IPS-18c (cell line): ENCODE data around the gene NEU2.

Experiments used
- H3K4me3 ChIP-seq: 2 replicates; pipeline ENCODE4 v1.7.0; 2013; ENCODE audit warnings: low read depth, mild to moderate bottlenecking, low read length, moderate library complexity; ENCODE audit not compliant: insufficient read depth
- H3K9me3 ChIP-seq: one replicate; pipeline ENCODE4 v1.6.1; 2013; ENCODE audit warnings: mild to moderate bottlenecking, low read length, moderate library complexity; ENCODE audit not compliant: control insufficient read depth, insufficient read depth

NEU2 gene

DNA sequence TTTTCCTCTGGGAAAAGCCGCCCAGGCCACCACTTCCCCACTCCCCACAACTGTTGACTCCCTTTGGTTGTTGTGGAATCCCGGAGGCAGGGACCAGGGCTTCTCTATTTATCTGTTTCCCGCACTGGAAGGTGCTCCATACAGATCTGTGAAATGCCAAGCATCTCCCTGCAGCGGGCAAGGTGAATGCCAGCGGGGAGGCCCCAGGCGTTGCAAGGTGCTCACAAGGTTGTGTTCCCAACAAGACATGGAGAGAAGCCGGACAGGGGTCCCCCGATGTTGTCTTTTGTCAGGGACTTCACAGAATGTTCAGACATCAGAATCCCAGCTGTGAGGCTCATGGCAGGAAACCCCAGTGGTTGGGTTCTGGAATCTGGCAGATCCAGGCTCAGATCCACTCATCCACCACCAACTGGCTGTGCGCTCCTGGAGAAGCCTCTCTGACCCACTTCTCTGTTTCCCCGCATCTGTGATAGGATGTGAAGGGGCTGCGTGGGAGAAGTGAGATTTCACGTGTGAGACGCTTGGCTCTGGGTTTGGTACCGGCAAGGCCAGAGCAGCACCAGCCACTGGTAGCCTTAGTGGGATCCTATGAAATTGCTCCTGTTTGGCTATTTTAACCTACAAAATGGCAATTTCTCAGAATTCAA, 8.6 kb upstream of the NEU2 start:
- no peak overlapping the region for H3K4me3 ChIP-seq
- no peaks in the 10 kb centered on the region for H3K9me3 ChIP-seq

DNA sequence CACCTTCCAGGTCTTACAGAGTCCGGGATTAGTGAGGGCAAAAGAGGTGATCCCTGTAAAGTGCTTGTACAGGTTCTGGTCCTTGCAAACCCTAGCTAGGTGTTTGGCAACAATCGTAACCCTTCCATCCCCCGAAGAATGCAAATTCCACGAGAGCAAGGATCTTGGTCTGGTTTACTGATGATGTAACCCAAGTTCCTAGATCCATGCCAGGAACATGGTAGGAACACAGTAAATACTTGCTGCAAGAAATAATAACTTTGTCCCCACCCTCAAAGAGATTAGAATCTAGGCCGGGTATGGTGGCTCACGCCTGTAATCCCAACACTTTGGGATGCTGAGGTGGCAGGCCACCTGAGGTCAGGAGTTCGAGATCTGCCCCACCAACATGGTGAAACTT, 6.8 kb upstream of the NEU2 start:
- Histone ChIP-seq H3K4me3 (no peak overlapping the region), H3K9me3 (no peaks in the 10 kb centered on the region)

DNA sequence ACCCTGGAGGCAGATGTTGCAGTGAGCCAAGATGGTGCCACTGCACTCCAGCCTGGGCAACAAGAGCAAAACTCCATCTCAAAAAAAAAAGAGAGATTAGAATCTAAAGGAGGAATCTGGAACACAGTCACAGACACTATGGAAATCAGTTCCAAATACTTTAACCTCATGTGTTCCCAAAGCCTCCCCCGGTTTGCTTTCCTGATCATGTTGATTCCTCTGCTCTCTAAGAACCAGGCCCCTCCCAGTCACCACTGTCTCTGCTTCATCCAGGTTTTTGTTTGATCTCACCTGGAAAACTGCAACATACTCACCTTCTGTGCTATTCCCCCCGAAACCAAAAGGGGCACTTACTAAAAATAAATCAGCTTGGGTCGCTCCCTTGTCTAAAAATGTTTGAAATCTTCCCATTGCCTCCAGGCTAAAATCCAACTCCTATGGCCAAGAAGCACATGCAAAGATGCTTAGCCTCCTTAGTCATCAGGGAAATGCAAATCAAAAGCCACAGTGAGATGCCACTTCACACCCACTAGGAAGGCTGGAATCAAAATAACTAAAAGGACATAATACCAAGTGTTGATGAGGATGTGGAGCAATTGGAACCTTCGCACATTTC, 6.2 kb upstream of the NEU2 start:
- Histone ChIP-seq H3K4me3 (no peak overlapping the region), H3K9me3 (no peaks in the 10 kb centered on the region)

DNA sequence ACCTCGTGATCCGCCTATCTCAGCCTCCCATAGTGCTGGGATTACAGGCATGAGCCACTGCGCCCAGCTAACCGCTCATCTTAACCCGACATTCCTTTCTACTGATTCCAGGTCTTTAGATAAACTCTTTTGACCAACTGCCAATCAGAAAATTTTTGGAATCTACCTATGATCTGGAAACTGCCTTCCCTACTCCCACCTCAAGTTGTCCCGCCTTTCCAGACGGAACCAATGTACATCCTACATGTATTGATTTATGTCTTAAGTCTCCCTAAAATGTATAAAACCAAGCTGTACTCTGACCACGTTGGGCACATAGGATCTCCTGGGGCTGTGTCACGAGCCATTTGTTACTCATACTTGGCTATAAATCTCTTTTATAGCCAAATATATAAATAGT, 3.2 kb upstream of the NEU2 start:
- no peaks in the 10 kb centered on the region for H3K9me3 ChIP-seq
- H3K4me3 ChIP-seq, result no peak overlapping the region

DNA sequence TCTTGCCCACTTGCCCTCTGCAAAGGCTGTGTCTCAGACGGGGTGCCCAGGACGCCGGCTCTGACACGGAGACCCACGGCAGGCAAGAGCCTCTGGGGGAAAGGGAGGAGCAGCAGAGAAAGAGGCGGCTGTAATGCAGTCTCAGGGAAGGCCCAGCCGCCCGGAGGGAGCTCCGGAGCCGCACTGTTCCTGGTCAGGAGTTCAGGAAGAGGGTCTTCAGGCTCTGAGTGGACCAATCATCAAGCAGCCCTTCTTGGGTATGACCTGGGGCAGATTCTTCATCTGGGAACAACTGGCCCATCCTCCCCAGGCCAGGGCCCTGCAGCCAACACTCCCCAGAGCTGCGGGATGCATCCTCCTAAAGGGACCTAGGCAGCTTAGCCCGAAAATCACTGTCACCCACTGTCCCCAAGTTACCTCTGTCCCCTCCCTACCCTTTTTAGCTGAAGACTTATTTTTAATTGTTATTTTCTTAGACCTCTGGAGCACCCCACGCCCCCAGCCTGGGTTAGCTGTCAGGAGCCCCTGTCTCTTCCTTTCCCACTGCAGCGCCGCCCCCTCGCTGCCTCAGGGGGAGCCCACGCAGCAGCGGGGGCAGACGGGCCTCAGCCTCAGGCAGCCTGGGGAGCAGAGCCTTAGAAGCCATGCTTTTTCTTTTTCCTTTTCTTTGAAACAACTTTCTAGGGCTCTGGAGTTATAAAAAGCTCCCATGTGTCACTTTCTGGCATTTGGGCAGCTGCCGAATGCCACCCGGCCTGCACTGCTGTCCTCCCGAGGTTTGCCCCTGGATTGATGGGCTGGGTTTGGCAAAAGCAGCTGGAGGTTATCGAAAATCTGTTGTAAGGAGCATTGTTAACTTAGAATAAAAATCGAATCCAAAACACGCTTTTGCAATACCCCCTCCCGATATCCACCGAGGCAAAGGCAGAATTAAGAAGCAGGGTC, 644 bp upstream of the NEU2 start:
- Histone ChIP-seq H3K4me3 (no peak overlapping the region), H3K9me3 (no peaks in the 10 kb centered on the region)

DNA sequence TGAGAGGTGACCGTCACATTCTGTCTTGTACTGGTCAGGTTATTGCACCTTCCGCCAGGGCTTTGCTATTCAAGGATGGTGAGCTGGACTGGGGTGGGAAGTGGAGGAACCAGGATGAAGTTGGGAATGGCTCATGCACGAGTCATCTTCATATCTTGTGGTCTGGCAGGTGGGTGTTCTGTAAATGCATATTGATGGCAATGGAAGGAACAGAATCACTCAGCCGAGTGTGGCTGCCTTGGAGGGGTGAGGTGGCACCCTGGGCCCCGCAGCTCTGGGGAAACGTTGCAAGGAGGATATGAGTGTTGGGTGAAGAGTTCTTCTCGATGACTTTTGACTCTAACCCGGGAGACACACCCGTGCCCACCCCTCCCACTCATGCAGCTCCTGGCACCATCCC, 1.2 kb downstream of the NEU2 start:
- H3K4me3 ChIP-seq, result no peak overlapping the region
- no peaks in the 10 kb centered on the region for H3K9me3 ChIP-seq

DNA sequence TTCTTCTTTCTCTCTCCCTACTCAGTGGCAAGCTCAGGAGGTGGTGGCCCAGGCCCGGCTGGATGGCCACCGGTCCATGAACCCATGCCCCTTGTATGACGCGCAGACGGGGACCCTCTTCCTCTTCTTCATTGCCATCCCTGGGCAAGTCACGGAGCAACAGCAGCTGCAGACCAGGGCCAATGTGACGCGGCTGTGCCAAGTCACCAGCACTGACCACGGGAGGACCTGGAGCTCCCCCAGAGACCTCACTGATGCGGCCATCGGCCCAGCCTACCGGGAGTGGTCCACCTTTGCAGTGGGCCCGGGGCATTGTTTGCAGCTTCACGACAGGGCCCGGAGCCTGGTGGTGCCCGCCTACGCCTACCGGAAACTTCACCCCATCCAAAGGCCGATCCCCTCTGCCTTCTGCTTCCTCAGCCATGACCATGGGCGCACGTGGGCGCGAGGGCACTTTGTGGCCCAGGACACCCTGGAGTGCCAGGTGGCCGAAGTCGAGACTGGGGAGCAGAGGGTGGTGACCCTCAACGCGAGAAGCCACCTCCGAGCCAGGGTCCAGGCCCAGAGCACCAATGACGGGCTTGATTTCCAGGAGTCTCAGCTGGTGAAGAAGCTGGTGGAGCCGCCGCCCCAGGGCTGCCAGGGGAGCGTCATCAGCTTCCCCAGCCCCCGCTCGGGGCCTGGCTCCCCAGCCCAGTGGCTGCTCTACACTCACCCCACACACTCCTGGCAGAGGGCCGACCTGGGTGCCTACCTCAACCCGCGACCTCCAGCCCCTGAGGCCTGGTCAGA, 1.8 kb downstream of the NEU2 start:
- Histone ChIP-seq H3K9me3 (no peaks in the 10 kb centered on the region), H3K4me3 (no peak overlapping the region)

DNA sequence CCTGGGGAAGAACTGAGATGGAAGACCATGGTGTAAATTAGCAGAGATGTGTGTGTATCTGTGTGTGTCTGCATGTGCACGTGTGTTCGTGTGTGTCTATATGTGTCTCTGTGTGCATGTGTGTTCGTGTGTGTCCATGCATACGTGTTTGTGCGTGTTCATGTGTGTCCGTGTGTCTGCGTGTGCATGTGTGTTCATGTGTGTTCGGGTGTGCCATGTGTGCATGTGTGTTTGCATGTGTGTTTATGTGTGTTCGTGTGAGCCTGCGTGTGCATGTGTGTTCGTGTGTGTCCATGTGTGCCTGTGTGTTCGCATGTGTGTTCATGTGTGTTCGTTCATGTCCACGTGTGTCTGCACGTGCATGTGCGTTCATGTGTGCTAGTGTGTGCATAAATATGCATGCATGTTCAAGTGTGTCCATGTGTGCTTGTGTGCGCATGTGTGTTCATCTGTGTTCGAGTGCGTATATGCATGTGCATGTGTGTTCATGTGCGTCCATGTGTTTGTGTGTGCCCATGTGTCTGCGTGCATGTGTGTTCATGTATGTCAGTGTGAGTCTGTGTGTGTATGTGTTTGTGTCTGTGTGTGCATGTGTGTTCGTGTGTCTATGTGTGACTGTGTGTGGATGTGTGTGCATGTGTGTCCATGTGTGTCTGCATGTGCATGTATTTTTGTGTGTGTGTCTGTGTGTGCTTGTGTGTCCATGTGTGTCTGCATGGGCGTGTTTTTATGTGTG, 3.1 kb downstream of the NEU2 start:
- Histone ChIP-seq H3K9me3 (no peaks in the 10 kb centered on the region), H3K4me3 (no peak overlapping the region)

DNA sequence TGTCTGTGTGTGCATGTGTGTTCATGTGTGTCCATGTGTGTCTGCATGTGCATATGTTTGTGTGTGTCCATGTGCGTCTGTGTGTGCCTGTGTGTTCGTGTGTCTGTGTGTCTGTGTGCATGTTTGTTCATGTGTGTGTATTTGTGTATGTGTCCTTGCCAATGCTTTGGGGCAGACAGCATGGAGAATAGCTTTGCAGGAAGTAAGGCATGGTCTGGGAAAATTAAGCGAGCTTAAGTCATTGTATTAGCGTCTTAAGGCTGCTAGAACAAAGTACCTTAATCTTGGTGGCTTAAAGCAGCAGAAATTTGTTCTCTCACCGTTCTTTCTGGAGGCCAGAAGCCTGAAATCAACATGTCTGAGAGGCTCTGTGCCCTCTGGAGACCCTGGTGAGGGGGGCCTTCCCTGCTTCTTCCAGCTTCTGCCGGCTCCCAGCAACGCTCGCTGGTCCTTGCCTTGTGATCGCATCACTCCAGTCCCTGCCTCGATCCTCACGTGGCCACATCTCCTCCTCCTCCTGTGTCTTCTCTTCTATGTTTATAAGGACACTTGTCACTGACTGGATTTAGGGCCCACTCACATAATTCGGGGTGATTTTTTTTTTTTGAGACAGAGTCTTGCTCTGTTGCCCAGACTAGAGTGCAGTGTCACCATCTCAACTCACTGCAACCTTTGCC, 3.8 kb downstream of the NEU2 start:
- Histone ChIP-seq H3K4me3 (no peak overlapping the region), H3K9me3 (no peaks in the 10 kb centered on the region)

DNA sequence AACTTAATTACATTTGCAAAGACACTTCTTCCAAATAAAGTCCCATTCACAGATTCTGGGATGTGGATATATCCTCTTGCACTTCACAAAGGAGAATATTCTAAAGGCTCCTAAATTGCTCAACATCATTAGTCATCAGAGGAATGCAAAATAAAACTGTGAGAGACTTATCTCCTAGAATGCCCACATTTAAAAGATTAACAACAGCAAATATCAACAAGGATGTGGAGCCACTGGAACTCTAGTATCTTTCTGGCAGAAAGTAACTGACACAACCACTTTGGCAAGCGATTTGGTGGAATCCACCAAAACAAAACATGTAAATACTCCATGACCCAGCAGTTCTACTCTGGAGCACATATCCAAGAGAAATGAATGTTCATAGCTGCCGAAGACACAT, 4.6 kb downstream of the NEU2 start:
- H3K9me3 ChIP-seq, result no peaks in the 10 kb centered on the region
- no peak overlapping the region for H3K4me3 ChIP-seq

DNA sequence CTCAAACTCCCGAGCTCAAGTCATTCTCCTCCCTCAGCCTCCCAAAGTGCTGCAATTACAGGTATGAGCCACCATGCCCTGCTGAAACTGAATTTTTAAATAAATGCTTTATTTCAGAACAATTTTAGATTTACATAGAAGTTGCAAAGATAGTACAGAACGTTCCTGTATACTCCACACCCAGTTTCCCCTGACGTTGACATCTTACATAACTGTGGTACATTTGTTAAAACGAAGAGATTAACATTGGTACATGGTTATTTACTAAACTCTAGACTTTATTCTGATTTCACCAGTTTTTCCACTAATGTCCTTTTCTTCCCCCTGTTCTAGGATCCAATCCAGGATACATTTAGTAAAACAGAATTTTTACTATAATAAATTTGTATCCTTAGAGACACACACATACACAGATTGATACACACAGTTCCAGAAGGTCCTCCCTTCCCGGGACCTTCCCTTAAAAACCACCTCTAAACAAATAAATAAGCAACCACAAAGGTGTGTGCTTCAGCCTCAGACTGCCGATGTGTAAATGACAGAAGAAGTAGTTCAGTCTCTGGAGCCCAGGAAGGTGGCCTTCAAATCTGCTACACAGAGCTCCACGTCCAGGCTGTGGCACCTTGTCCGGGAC, 6.9 kb downstream of the NEU2 start:
- no peak overlapping the region for H3K4me3 ChIP-seq
- no peaks in the 10 kb centered on the region for H3K9me3 ChIP-seq

DNA sequence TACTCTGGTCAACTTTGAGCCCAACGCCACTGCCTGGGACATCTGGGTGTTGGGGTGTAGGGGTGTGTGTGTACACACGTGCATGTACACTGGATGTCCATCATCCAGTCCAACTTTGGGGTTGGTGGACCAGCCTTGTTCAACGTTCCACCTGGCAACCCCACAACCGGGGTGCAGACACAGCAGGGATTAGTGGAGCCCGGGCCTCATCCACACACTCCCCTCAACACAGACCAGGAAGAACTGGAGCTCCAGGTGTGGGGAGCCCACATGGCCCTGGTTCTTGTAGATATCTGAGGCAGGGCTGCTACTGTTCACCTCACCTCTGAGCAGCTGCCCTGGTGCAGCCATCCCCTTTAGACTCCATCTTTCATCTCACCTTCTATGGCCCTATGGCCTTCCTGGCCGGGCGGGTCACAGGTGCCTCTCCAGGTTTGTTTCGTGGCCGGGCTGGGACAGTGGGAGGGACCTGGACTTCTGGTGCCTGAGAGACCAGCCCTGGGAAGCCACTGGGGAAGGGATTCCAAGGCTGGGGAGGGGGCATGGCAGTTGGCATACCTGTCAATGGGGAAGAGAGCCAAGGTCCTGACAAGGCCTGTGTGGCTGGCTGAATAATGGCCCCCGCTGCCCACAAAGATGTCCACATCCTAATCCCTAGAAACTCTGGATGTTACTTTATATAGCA, 7.5 kb downstream of the NEU2 start:
- Histone ChIP-seq H3K4me3 (no peak overlapping the region), H3K9me3 (no peaks in the 10 kb centered on the region)

DNA sequence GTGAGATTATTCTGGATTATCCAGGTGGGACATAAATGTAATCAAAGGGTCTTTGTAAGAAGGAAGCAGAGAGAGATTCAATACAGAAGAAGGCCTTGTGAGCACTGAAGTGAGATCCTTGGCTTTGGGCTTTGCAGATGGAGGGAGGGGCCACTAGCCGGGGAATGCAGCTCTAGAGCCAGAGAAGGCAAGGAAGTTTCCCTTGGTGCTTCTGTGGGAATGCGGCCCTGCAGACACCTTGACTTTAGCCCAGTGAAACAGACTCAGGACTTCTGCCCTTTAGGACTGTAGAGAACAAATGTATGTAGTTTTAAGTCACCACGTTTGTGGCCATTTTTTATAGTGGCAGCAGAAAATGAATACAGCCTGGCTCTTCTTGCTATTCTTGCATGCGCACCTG, 8.1 kb downstream of the NEU2 start:
- H3K4me3 ChIP-seq, result no peak overlapping the region
- no peaks in the 10 kb centered on the region for H3K9me3 ChIP-seq

DNA sequence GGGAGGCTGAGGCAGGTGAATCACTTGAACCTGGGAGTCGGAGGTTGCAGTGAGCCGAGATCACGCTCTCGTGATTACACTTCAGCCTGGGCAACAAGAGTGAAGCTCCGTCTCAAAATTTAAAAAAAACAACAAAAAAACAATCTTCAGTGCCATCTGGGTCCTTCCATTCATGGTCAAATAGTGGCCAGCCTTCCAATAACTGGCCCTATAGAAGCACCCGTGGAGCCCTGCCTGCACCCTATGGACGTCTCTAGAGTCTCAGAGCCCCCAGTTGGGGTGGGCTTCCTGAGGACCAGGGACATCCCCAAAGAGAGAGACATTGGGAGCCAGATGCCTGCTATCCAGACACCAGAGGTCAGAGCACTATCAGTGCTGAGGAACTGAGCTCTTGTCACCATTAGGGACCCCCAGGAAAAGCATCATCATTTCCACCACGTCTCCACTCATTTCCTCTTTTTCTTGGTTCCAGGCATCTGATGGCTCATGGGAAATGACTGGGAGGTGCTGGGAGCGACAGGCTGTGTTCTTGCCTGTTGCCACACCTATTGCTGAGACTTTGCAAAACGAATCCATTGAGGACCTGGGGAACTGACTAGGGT, 9.4 kb downstream of the NEU2 start:
- no peak overlapping the region for H3K4me3 ChIP-seq
- no peaks in the 10 kb centered on the region for H3K9me3 ChIP-seq

DNA sequence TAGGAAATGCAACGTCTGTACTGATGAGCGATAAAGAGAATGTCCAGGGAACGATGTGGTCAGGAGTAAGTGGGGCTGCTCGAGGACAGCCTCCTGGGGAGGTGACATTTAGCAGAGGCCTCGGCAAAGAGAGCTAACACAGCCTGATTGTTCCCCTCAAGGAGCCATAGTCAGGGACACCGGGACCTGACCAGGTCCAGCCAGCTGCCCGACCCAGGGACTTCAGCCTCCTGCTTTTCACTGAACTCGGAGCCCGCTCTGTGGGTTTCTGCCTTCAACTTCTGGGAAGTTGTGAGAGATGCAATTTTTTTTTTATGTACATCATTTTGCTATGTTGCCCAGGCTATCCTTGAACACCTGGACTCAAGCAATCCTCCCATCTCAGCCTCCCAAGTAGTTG, 10.1 kb downstream of the NEU2 start:
- H3K4me3 ChIP-seq, result no peak overlapping the region
- H3K9me3 ChIP-seq, result no peaks in the 10 kb centered on the region
